Activated T-helper 1 cell treated with Interleukin-2 at 50 U/mL for 16 hours (primary cell): Measurements from ENCODE around the gene ERCC6L2.
A peak's percentile ranks its signal among the peaks of the same experiment; 100 is the strongest.

Source experiments
- DNase-seq: peaks from one replicate; pipeline ENCODE4 v3.0.0-alpha.2; 2020; ENCODE audit warnings: low read depth

Gene ERCC6L2

GRCh38 chr9:95870352-95870751 is 5.1 kb upstream of the ERCC6L2 start:
- DNase-seq, result no peak

- DNase-seq, result no peak
Measured at GRCh38 chr9:95870906-95871305, 4.6 kb upstream of the ERCC6L2 start.

- DNase-seq, result no peak
Measured at GRCh38 chr9:95874303-95874988, 1.0 kb upstream of the ERCC6L2 start.

- DNase-seq, result peak; percentile 32
Measured at GRCh38 chr9:95874989-95875304, 544 bp upstream of the ERCC6L2 start.

- no peak for DNase-seq
Measured at GRCh38 chr9:95876138-95876444, 600 bp downstream of the ERCC6L2 start.

- DNase-seq, result no peak
Measured at GRCh38 chr9:95876595-95876994, 1.1 kb downstream of the ERCC6L2 start.

GRCh38 chr9:95877984-95878383 is 2.5 kb downstream of the ERCC6L2 start:
- DNase-seq, result no peak

GRCh38 chr9:95879591-95879990 is 4.1 kb downstream of the ERCC6L2 start:
- DNase-seq, result no peak

GRCh38 chr9:95880021-95880690 is 4.7 kb downstream of the ERCC6L2 start:
- DNase-seq, result no peak

GRCh38 chr9:95887926-95888497 is 12.5 kb downstream of the ERCC6L2 start:
- DNase-seq, result no peak

- no peak for DNase-seq
Measured at GRCh38 chr9:95890594-95890993, 15.1 kb downstream of the ERCC6L2 start.

- no peak for DNase-seq
Measured at GRCh38 chr9:95891067-95891671, 15.7 kb downstream of the ERCC6L2 start.

GRCh38 chr9:95892690-95893089 is 17.2 kb downstream of the ERCC6L2 start:
- DNase-seq, result no peak

GRCh38 chr9:95896580-95896979 is 21.1 kb downstream of the ERCC6L2 start:
- no peak for DNase-seq

GRCh38 chr9:95901506-95901905 is 26.0 kb downstream of the ERCC6L2 start:
- no peak for DNase-seq

- no peak for DNase-seq
Measured at GRCh38 chr9:95903398-95903797, 27.9 kb downstream of the ERCC6L2 start.

- DNase-seq, result no peak
Measured at GRCh38 chr9:95907794-95908193, 32.3 kb downstream of the ERCC6L2 start.

GRCh38 chr9:95910023-95910707 is 34.7 kb downstream of the ERCC6L2 start:
- no peak for DNase-seq

GRCh38 chr9:95910770-95911340 is 35.4 kb downstream of the ERCC6L2 start:
- DNase-seq, result no peak

GRCh38 chr9:95912773-95913172 is 37.3 kb downstream of the ERCC6L2 start:
- no peak for DNase-seq

GRCh38 chr9:95920017-95920416 is 44.5 kb downstream of the ERCC6L2 start:
- no peak for DNase-seq

GRCh38 chr9:95923794-95924193 is 48.3 kb downstream of the ERCC6L2 start:
- no peak for DNase-seq

- no peak for DNase-seq
Measured at GRCh38 chr9:95924987-95925386, 49.5 kb downstream of the ERCC6L2 start.
